Esophagus squamous epithelium (tissue), 5 donors: ENCODE data around the gene SPATS2. TPM values are rescaled to one million over a fixed set of nuclear protein-coding genes. Genes with fewer than 3 reads are reported as not detected.

ENCODE experiments used
- DNase-seq: peaks from one replicate; lab custom pipeline; 2025; lab: John Stamatoyannopoulos, UW
- H3K27ac ChIP-seq, 4 donors: fragments of 200-600 bp; sonication (generic); one replicate each; pipeline ENCODE4 v1.5.1; 2016 to 2019; ENCODE audit warnings: mild to moderate bottlenecking in 1 of 4
- H3K27me3 ChIP-seq, 4 donors: fragments of 200-600 bp; sonication (generic); 1 replicate in 3 of 4; 2 replicates in 1 of 4; pipeline versions ENCODE4 v1.5.1 to v1.6.0; 2017 to 2021; ENCODE audit warnings: antibody characterized with exemption in 1 of 4
- H3K36me3 ChIP-seq, 3 donors: fragments of 200-600 bp; sonication (generic); one replicate each; pipeline ENCODE4 v1.5.1; 2016 to 2019
- H3K4me1 ChIP-seq, 3 donors: fragments of 200-600 bp; sonication (generic); one replicate each; pipeline ENCODE4 v1.5.1; 2017 to 2019
- H3K4me3 ChIP-seq, 4 donors: fragments of 200-600 bp; sonication (generic); 1 replicate in 3 of 4; 2 replicates in 1 of 4; pipeline ENCODE4 v1.5.1; 2016 to 2019; ENCODE audit warnings: mild to moderate bottlenecking in 2 of 4, moderate library complexity in 1 of 4
- H3K9me3 ChIP-seq, 3 donors: fragments of 200-600 bp; sonication (generic); one replicate each; pipeline ENCODE4 v1.5.1; 2016 to 2019
- CTCF ChIP-seq, 6 experiments: fragments of 450-650 bp in 4 of 6; fragments of 200-600 bp in 2 of 6; sonication (generic) in 2 of 6; IDR thresholded peaks; one replicate each; pipeline ENCODE4 v1.5.1; 2016 to 2019; ENCODE audit warnings: antibody characterized with exemption in 6 of 6, mild to moderate bottlenecking in 4 of 6, moderate library complexity in 4 of 6
- POLR2A ChIP-seq, 4 donors: fragments of 450-650 bp; IDR thresholded peaks; one replicate each; pipeline ENCODE4 v1.6.1; 2017; ENCODE audit warnings: antibody characterized with exemption in 4 of 4, mild to moderate bottlenecking in 4 of 4, moderate library complexity in 3 of 4
- WGBS, 2 donors: methylation state at CpG; one replicate each; pipeline ENCODE4 v1.1.5; 2018; 5-methylcytosine and 5-hydroxymethylcytosine counted together
- intact Hi-C: fragments of 100-400 bp; cut with DNase I; formaldehyde crosslinking; loops from one replicate; pipeline ENCODE4 v1.15.0; 2022
- total RNA-seq, 4 donors: library from RNA; depleted of rRNA; stranded (reverse); fragments of >200 nt; gene quantifications; one replicate each; pipeline ENCODE4 v1.1.0, GENCODE V29; 2016
- donor health status: DM: yes; HTN: yes; CAD: no.

SPATS2 gene
- total RNA-seq, 4 donors from 2014 or later: 4.8 to 9.8 (median 8.5) TPM

GRCh38 chr12:49471557-49471956 is 104.3 kb downstream of the SPATS2 start:
- TF ChIP-seq CTCF (IDR thresholded peaks at IDR 0.05) (no peak), POLR2A (IDR thresholded peaks at IDR 0.05) (no peak)
- no peak overlapping the region for H3K4me3 ChIP-seq
- H3K27ac ChIP-seq: no peak overlapping the region
- intact Hi-C loops: no loop called here
- H3K9me3 ChIP-seq: no peaks in the 10 kb centered on the region
- WGBS, 2 donors: 91% methylated on average over 1 of the region's 1 CpG; no CpG with 5 or more reads in 1 of the 2 donors
- no peaks in the 10 kb centered on the region for H3K27me3 ChIP-seq
- DNase-seq: no peak
- H3K36me3 ChIP-seq: no peaks in the 10 kb centered on the region
- no peaks in the 10 kb centered on the region for H3K4me1 ChIP-seq

GRCh38 chr12:49476091-49476490 is 108.8 kb downstream of the SPATS2 start:
- no peaks in the 10 kb centered on the region for H3K36me3 ChIP-seq
- intact Hi-C loops: no loop called here
- no peak overlapping the region for H3K27ac ChIP-seq
- WGBS, 2 donors: 89 to 96% methylated on average over 8 to 11 of the region's 12 CpGs
- TF ChIP-seq CTCF (IDR thresholded peaks at IDR 0.05) (no peak), POLR2A (IDR thresholded peaks at IDR 0.05) (no peak)
- no peaks in the 10 kb centered on the region for H3K9me3 ChIP-seq
- H3K4me3 ChIP-seq: no peak overlapping the region
- no peaks in the 10 kb centered on the region for H3K4me1 ChIP-seq
- H3K27me3 ChIP-seq: no peaks in the 10 kb centered on the region
- no peak for DNase-seq

- TF ChIP-seq CTCF (IDR thresholded peaks at IDR 0.05) (no peak), POLR2A (IDR thresholded peaks at IDR 0.05) (no peak)
- no peak for DNase-seq
- Histone ChIP-seq H3K4me1 (no peaks in the 10 kb centered on the region), H3K27me3 (no peaks in the 10 kb centered on the region), H3K4me3 (no peak overlapping the region), H3K36me3 (no peaks in the 10 kb centered on the region), H3K27ac (no peak overlapping the region), H3K9me3 (no peaks in the 10 kb centered on the region)
- intact Hi-C loops: no loop called here
- 0 to 64% methylated on average over 1 to 3 of the region's 10 CpGs for WGBS, 2 donors
These were observed 111.8 kb downstream of the SPATS2 start for GRCh38 chr12:49478949-49479664.

- intact Hi-C loops: no loop called here
- H3K27me3 ChIP-seq: no peaks in the 10 kb centered on the region
- TF ChIP-seq CTCF (IDR thresholded peaks at IDR 0.05): no peak
- TF ChIP-seq POLR2A (IDR thresholded peaks at IDR 0.05): no peak
- no peak overlapping the region for H3K27ac ChIP-seq
- H3K9me3 ChIP-seq: no peaks in the 10 kb centered on the region
- H3K4me1 ChIP-seq: no peaks in the 10 kb centered on the region
- DNase-seq: no peak
- 74 to 76% methylated on average over 6 of the region's 6 CpGs for WGBS, 2 donors
- peaks cover 0 to 30% (median 0%) of the 10 kb centered on the region in 3 donors for H3K36me3 ChIP-seq
- no peak overlapping the region for H3K4me3 ChIP-seq
These were observed 115.1 kb downstream of the SPATS2 start for GRCh38 chr12:49482095-49483051.

GRCh38 chr12:49483619-49484018 is 116.4 kb downstream of the SPATS2 start:
- DNase-seq: no peak
- H3K36me3 ChIP-seq: peaks cover 0 to 39% (median 0%) of the 10 kb centered on the region in 3 donors
- no peaks in the 10 kb centered on the region for H3K27me3 ChIP-seq
- TF ChIP-seq CTCF (IDR thresholded peaks at IDR 0.05) (no peak), POLR2A (IDR thresholded peaks at IDR 0.05) (no peak)
- no peaks in the 10 kb centered on the region for H3K4me1 ChIP-seq
- intact Hi-C loops: no loop called here
- no peak overlapping the region for H3K27ac ChIP-seq
- H3K4me3 ChIP-seq: no peak overlapping the region
- no peaks in the 10 kb centered on the region for H3K9me3 ChIP-seq
- WGBS, 2 donors: 87 to 92% methylated on average over 1 of the region's 1 CpG
